Endothelial cell of umbilical vein (primary cell): ENCODE data around the gene SPEN.

Source experiments
- EZH2 ChIP-seq: IDR thresholded peaks from 2 replicates; pipeline ENCODE4 v1.6.1; 2012; ENCODE audit warnings: borderline replicate concordance, low read depth, mild to moderate bottlenecking, moderate library complexity, low read length, inconsistent platforms; ENCODE audit not compliant: severe bottlenecking
- POLR2AphosphoS5 ChIP-seq: IDR thresholded peaks from 2 replicates; pipeline ENCODE4 v1.6.1; 2012; ENCODE audit warnings: low read depth, mild to moderate bottlenecking, control low read depth, low read length, moderate library complexity; ENCODE audit not compliant: insufficient read depth
- TF ChIP-seq, protein P1 (sequence below), 2 donors: IDR thresholded peaks; 1 replicate in 1 of 2; 2 replicates in 1 of 2; pipeline ENCODE4 v1.5.1; 2011; ENCODE audit warnings: low read length in 2 of 2, mild to moderate bottlenecking in 2 of 2, moderate library complexity in 2 of 2, control low read depth in 1 of 2, inconsistent platforms in 1 of 2, low read depth in 1 of 2; ENCODE audit not compliant: insufficient read depth in 1 of 2; ENCODE audit errors: extremely low read depth in 1 of 2
- TF ChIP-seq, protein P2 (sequence below): IDR thresholded peaks from 2 replicates; pipeline ENCODE4 v1.6.1; 2011; ENCODE audit not compliant: insufficient read depth, insufficient read length

DNA sequence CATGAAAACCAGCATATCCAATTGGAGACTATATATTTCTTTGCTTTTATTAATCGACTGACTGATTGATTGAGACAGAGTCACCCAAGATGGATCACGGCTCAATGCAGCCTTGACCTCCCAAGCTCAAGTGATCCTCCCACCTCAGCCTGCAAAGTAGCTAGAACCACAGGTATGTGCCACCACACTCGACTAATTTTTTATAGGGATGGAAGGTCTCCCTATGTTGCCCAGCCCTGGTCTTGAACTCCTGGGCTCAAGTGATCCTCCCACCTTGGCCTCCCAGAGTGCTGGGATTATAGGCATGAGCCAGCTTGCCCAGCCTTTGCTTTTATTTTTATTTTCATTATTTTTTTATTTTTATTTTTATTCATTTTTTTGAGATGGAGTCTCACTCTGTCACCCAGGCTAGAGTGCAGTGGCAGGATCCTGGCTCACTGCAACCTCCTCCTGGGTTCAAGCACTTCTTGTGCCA lies 5.4 kb downstream of the SPEN start:
- TF ChIP-seq, protein P1, sequence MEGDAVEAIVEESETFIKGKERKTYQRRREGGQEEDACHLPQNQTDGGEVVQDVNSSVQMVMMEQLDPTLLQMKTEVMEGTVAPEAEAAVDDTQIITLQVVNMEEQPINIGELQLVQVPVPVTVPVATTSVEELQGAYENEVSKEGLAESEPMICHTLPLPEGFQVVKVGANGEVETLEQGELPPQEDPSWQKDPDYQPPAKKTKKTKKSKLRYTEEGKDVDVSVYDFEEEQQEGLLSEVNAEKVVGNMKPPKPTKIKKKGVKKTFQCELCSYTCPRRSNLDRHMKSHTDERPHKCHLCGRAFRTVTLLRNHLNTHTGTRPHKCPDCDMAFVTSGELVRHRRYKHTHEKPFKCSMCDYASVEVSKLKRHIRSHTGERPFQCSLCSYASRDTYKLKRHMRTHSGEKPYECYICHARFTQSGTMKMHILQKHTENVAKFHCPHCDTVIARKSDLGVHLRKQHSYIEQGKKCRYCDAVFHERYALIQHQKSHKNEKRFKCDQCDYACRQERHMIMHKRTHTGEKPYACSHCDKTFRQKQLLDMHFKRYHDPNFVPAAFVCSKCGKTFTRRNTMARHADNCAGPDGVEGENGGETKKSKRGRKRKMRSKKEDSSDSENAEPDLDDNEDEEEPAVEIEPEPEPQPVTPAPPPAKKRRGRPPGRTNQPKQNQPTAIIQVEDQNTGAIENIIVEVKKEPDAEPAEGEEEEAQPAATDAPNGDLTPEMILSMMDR (IDR thresholded peaks at IDR 0.05; ENCODE audit: extremely low read depth in 1 of 2, insufficient read depth in 1 of 2, low read depth in 1 of 2, low read length in 2 of 2) = no peak
- TF ChIP-seq POLR2AphosphoS5 (no peak), EZH2 (no peak)
- TF ChIP-seq, protein P2, sequence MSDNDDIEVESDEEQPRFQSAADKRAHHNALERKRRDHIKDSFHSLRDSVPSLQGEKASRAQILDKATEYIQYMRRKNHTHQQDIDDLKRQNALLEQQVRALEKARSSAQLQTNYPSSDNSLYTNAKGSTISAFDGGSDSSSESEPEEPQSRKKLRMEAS = no peak
